Measurements from ENCODE around the gene OR8H1. TPM values are rescaled to one million over a fixed set of nuclear protein-coding genes. Genes with fewer than 3 reads are reported as not detected.

The OR8H1 gene
- total RNA-seq: not detected in 2 replicates

GRCh38 chr11:56292154-56292553 lies at the start of gene OR8H1:
Gene OR8H1, minus strand, starts transcription at chr11:56292254. Its CDS starts 1,192 bp downstream, at chr11:56291062.

GRCh38 chr11:56314844-56315243 lies 22.8 kb upstream of the OR8H1 start, which contains the start of gene OR8K3:
Gene OR8K3, plus strand, starts transcription at chr11:56315144. Its CDS starts 3,163 bp downstream, at chr11:56318307.

GRCh38 chr11:56273854-56274253 lies 18.2 kb downstream of the OR8H1 start, which contains the start of gene OR5T1:
Gene OR5T1, plus strand, starts transcription at chr11:56274154. Its CDS starts 1,485 bp downstream, at chr11:56275639.

GRCh38 chr11:56251954-56252353 lies 40.1 kb downstream of the OR8H1 start, which contains the start of gene OR5T3:
Gene OR5T3, plus strand, starts transcription at chr11:56252254. Its CDS starts 0 bp downstream, at chr11:56252254.

Other genes with a start within 250 kb of the OR8H1 start
- gene OR8I2, start 198.9 kb downstream of the OR8H1 start, total RNA-seq: not detected in 2 replicates
- not detected in 2 replicates for gene OR8H2, start 188.6 kb downstream of the OR8H1 start, total RNA-seq
- gene OR8H3, start 169.9 kb downstream of the OR8H1 start, total RNA-seq: not detected in 2 replicates
- gene OR8J3, start 152.1 kb downstream of the OR8H1 start, total RNA-seq: not detected in 2 replicates
- not detected in 2 replicates for gene OR8K5, start 131.9 kb downstream of the OR8H1 start, total RNA-seq
- gene OR5J2, start 115.6 kb downstream of the OR8H1 start, total RNA-seq: not detected in 2 replicates
- gene OR5T2, start 58.0 kb downstream of the OR8H1 start, total RNA-seq: not detected in 2 replicates
- not detected in 2 replicates for gene OR5T3, start 40.0 kb downstream of the OR8H1 start, total RNA-seq
- gene OR5T1, start 18.1 kb downstream of the OR8H1 start, total RNA-seq: not detected in 2 replicates
- not detected in 2 replicates for gene OR8K3, start 22.9 kb upstream of the OR8H1 start, total RNA-seq
- not detected in 2 replicates for gene OR8K1, start 53.8 kb upstream of the OR8H1 start, total RNA-seq
- gene OR8J1, start 62.0 kb upstream of the OR8H1 start, total RNA-seq: not detected in 2 replicates
- gene OR8U1, start 83.4 kb upstream of the OR8H1 start, total RNA-seq: not detected in 2 replicates
- not detected in 2 replicates for gene OR5AL1, start 120.4 kb upstream of the OR8H1 start, total RNA-seq
- gene OR5M3, start 181.1 kb upstream of the OR8H1 start, total RNA-seq: not detected in 2 replicates
- gene OR5M8, start 199.1 kb upstream of the OR8H1 start, total RNA-seq: not detected in 2 replicates

Data from epithelial cell of umbilical artery (primary cell).